ENCODE results near the gene TSG101.

Gene TSG101

GRCh38 chr11:18472587-18472986 lies 54.2 kb downstream of the TSG101 start:
- POLR2A ChIA-PET = no interaction called here
- H3K4me3 ChIP-seq (ENCODE audit: low read depth, low read length) = no peak overlapping the region
- H3K4me1 ChIP-seq (ENCODE audit: control insufficient read depth, insufficient read depth, low read length) = no peaks in the 10 kb centered on the region
- TF ChIP-seq ZNF518A (tag by site-specific recombination; conservative IDR thresholded peaks at IDR 0.05; ENCODE audit: low read depth) (no peak), ZNF10 (tag by site-specific recombination; IDR thresholded peaks at IDR 0.05) (no peak), RBAK (tag by site-specific recombination; IDR thresholded peaks at IDR 0.05) (no peak), ZNF658 (tag by site-specific recombination; IDR thresholded peaks at IDR 0.05) (no peak), ZNF514 (tag by site-specific recombination; IDR thresholded peaks at IDR 0.05) (no peak), ZNF133 (tag by site-specific recombination; IDR thresholded peaks at IDR 0.05) (no peak), ZNF157 (tag by site-specific recombination; IDR thresholded peaks at IDR 0.05) (no peak), ZNF211 (tag by site-specific recombination; IDR thresholded peaks at IDR 0.05; ENCODE audit: low read depth) (no peak), PRDM4 (tag by site-specific recombination; IDR thresholded peaks at IDR 0.05) (no peak), EGR2 (tag by site-specific recombination; IDR thresholded peaks at IDR 0.05; ENCODE audit: low read depth) (no peak), HOXD13 (CRISPR knock-in tag; IDR thresholded peaks at IDR 0.05; ENCODE audit: borderline replicate concordance) (no peak), INSM2 (tag by site-specific recombination; IDR thresholded peaks at IDR 0.05) (no peak), ZBTB7A (tag by site-specific recombination; IDR thresholded peaks at IDR 0.05; ENCODE audit: low read depth) (no peak), TSHZ1 (tag by site-specific recombination; IDR thresholded peaks at IDR 0.05; ENCODE audit: borderline replicate concordance) (no peak), SALL2 (tag by site-specific recombination; IDR thresholded peaks at IDR 0.05; ENCODE audit: borderline replicate concordance) (no peak), ZNF19 (tag by site-specific recombination; IDR thresholded peaks at IDR 0.05; ENCODE audit: low read depth) (no peak), KLF16 (tag by site-specific recombination; IDR thresholded peaks at IDR 0.05) (no peak), OSR2 (tag by site-specific recombination; IDR thresholded peaks at IDR 0.05) (no peak), MEIS1 (CRISPR knock-in tag; IDR thresholded peaks at IDR 0.05; ENCODE audit: borderline replicate concordance) (no peak)
- CTCF ChIA-PET = no interaction called here
- peaks cover 3 to 26% of the 10 kb centered on the region in 2 experiments; a peak in 2 of 3 replicates for H3K36me3 ChIP-seq (ENCODE audit: control insufficient read depth in 2 of 2, insufficient read depth in 1 of 2, low read length in 2 of 2)
- H3K9me3 ChIP-seq (ENCODE audit: control insufficient read depth, insufficient read depth, low read depth, low read length) = no peaks in the 10 kb centered on the region
- no peak overlapping the region for H3K27ac ChIP-seq (ENCODE audit: extremely low read depth, low read depth, low read length)
